ENCODE data around the gene TAS2R60.

The TAS2R60 gene

DNA sequence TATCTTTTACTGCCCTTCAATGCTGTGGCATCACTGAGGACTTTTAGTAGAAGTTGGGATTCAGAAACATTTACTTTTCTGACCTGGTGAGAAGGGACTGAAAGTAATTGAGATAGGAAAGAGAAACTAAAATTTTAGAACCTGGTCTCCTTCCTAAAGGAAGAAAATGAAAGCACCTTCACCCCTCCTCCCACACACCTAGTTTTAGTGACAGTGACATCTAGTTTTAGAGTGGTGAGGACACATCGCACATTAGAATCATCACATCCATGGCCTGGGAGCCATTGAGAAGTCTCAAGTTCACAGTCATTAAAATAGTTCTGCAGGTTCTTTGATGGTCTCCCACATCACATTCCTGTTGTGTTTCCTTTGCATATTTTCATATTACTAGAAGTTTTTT is 50.5 kb downstream of the TAS2R60 start:
- no peak overlapping the region for H3K4me3 ChIP-seq (ENCODE audit: low read length)

More for the DNA sequence above, 50.5 kb downstream of the TAS2R60 start:
- no peak for DNase-seq (ENCODE audit: low read depth, low spot score)

All from Jurkat, Clone E6-1 (cell line).